ENCODE data around the gene RNF145.

The RNF145 gene

GRCh38 chr5:159217236-159217635 is 7.9 kb upstream of the RNF145 start:
- DNase-seq: no peak

GRCh38 chr5:159216454-159216853 is 7.1 kb upstream of the RNF145 start:
- no peak for DNase-seq

GRCh38 chr5:159215886-159216285 is 6.5 kb upstream of the RNF145 start:
- DNase-seq: no peak

- DNase-seq: no peak
These were observed 5.3 kb upstream of the RNF145 start for GRCh38 chr5:159214486-159215271.

- no peak for DNase-seq
These were observed 3.5 kb upstream of the RNF145 start for GRCh38 chr5:159212657-159213462.

GRCh38 chr5:159211729-159212174 is 2.4 kb upstream of the RNF145 start:
- no peak for DNase-seq

DNA sequence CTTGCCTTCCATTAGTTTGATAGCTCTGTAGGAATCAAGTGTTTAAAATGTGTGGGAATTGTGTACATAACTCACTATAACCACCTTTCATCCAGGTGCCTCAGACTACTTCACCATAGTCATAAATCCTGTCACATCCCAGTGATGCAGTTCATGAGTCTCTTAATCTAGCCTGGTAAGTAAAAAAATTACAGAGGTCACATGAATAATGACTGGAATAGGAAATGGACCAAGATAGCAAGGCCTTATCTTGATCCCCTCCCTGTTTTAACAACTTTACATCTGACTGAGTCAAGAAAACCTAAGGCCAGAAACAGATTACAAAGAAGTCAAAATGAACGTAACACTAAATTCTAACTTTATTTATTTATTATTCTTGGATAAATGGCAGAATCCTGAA is 1.5 kb upstream of the RNF145 start:
- DNase-seq: no peak

- no peak for DNase-seq
These were observed 883 bp upstream of the RNF145 start for GRCh38 chr5:159210210-159210661.

- DNase-seq: peak; percentile 6
These were observed 577 bp downstream of the RNF145 start for GRCh38 chr5:159208514-159209437.

GRCh38 chr5:159207686-159208513 is 1.5 kb downstream of the RNF145 start:
- DNase-seq: peak; percentile 76

- DNase-seq: no peak
These were observed 2.1 kb downstream of the RNF145 start for GRCh38 chr5:159207222-159207685.

- DNase-seq: no peak
These were observed 2.5 kb downstream of the RNF145 start for GRCh38 chr5:159206818-159207217.

GRCh38 chr5:159206368-159206767 is 3.0 kb downstream of the RNF145 start:
- DNase-seq: no peak

- DNase-seq: no peak
These were observed 6.0 kb downstream of the RNF145 start for GRCh38 chr5:159203351-159203750.

DNA sequence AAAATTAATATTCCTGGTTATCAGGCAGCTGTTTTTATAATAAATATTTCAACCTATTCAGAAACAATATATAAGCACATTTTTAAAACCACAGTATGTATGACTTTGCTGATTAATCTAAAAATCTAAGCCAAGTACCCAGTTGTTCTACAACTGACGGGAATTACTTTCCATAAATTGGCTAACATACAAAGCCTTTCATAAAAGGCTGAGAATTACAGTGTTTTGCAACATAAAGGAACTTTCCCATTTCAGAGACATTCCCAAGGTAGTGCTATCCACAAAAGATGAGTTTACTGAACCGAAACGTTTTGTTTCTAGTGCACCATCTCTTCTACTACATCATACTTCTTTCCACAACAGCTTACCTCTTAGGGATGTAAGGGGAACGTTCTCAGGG is 7.2 kb downstream of the RNF145 start:
- DNase-seq: no peak

DNA sequence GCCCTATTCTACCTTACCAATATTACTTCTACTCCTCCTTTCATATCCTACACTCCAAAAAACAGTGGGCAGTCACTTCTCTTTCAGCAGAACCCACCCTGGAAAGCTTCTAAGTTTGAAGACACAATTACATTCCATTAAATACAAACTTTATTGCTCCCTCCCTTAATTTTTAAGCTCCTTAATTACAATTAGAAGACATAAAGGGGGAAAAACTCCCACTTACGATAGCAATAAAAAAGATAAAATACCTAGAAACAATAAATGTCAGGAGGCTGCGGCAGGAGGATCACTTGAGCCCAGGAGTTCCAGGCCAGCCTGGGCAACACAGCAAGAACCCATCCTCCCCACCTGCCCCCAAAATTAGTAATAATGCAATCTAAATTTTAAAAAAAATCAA is 9.6 kb downstream of the RNF145 start:
- DNase-seq: no peak

- no peak for DNase-seq
These were observed 10.1 kb downstream of the RNF145 start for GRCh38 chr5:159199225-159199624.

- no peak for DNase-seq
These were observed 11.0 kb downstream of the RNF145 start for GRCh38 chr5:159198063-159199036.

DNA sequence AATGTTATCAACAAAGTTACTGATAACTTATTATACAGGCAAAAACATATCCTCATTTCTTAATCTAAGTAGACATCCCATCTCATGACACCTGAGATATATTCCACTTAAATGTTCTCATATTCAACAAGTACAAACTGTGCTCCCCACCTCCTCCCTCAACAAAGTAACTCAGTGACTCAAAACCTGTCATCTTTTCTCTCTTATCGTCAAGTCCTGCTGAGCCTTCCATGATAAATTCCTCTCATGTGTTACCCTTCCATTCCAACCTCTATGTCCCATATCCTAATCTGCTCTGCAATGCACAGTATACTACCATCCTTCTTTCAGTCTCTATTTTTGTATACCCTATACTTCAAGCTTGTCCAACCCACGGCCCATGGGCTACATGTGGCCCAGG is 13.6 kb downstream of the RNF145 start:
- DNase-seq: no peak

GRCh38 chr5:159190170-159190569 is 19.2 kb downstream of the RNF145 start:
- no peak for DNase-seq

- no peak for DNase-seq
These were observed 20.0 kb downstream of the RNF145 start for GRCh38 chr5:159189310-159189709.
